ENCODE measurements around the gene PGBD1.
A peak's percentile ranks its signal among the peaks of the same experiment; 100 is the strongest.

DNA sequence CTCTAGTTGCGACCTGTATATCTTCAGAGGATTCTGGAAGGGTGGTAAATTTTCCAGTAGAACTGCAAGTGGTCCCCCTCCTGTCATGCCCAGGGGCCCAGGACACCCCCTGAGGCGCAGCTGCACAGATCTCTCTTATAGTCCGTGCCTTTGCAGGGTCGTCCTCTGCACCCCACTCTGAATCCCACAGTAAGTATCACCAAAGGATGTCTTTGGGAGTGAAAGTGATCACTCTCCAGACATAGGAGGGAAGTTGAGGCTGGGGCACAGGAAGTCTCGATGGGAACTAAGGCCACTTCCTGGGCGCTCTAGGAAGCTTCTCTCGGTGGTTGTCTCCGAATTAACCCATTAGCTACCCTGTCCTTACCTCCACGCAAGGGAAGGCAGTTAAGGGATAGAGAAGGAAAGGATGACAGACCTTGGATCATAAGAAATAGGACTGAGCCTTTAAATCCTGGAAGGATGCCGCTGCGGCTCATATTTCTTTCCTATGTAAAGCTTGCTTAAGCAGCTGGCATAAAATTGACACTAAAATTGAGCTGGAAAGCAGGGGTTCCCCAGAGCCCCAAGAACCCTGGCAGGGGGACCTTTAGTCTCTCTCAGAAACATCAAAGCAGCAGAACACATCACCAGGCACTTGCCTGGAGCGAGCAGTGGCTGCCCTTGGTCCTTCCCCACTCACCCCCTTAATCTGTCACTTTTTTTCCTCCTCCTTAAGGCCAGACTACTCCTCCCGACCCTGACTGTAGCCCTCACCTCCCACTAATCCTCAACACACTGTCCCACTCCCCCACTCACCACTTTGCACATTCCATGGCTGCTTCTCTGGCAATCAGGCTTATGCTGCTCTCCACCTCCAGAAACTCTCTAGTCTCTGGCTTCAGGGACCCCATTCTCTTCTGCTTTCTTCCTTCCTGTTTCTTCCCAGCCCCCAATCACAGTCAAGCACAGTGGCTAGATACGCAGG lies 29.1 kb upstream of the PGBD1 start, which contains the start of gene ZKSCAN4:
- TF ChIP-seq CTCF (IDR thresholded peaks at IDR 0.05) (no peak), POLR2AphosphoS5 (IDR thresholded peaks at IDR 0.05) (peak; percentile 50 to 57), EP300 (IDR thresholded peaks at IDR 0.05) (no peak)

Data from upper lobe of left lung (tissue), 4 donors.